NCI-H1417 (cell line): ENCODE data around the gene ADK.

Experiments used
- DNase-seq, 3 experiments: peaks; one replicate each; lab custom pipeline; 2025; lab: John Stamatoyannopoulos, UW

ADK gene

GRCh38 chr10:74672430-74673165 lies 521.6 kb downstream of the ADK start:
- no peak for DNase-seq

GRCh38 chr10:74674927-74675326 lies 523.9 kb downstream of the ADK start:
- DNase-seq = no peak

GRCh38 chr10:74675484-74675883 lies 524.5 kb downstream of the ADK start:
- peak in 1 of 3 experiments; percentile 3 for DNase-seq

- no peak for DNase-seq
These were observed 526.9 kb downstream of the ADK start for GRCh38 chr10:74677951-74678350.

- DNase-seq = no peak
These were observed 531.1 kb downstream of the ADK start for GRCh38 chr10:74681917-74682627.

- DNase-seq = no peak
These were observed 532.0 kb downstream of the ADK start for GRCh38 chr10:74683067-74683466.

- DNase-seq = peak; percentile 12 to 56 (median 33)
These were observed 532.8 kb downstream of the ADK start for GRCh38 chr10:74683621-74684364.

- DNase-seq = no peak
These were observed 533.4 kb downstream of the ADK start for GRCh38 chr10:74684462-74684861.

GRCh38 chr10:74685564-74685963 lies 534.5 kb downstream of the ADK start:
- no peak for DNase-seq

- DNase-seq = no peak
These were observed 539.4 kb downstream of the ADK start for GRCh38 chr10:74690393-74690792.

- DNase-seq = peak in 1 of 3 experiments; percentile 15
These were observed 540.1 kb downstream of the ADK start for GRCh38 chr10:74691164-74691563.

- DNase-seq = peak; percentile 0 to 87 (median 46)
These were observed 553.8 kb downstream of the ADK start for GRCh38 chr10:74704629-74705357.

- peak in 2 of 3 experiments; percentile 33 to 84 for DNase-seq
These were observed 554.4 kb downstream of the ADK start for GRCh38 chr10:74705358-74705980.

GRCh38 chr10:74706966-74707365 lies 555.9 kb downstream of the ADK start:
- no peak for DNase-seq

- no peak for DNase-seq
These were observed 557.2 kb downstream of the ADK start for GRCh38 chr10:74708246-74708645.

GRCh38 chr10:74718208-74718607 lies 567.2 kb downstream of the ADK start:
- peak in 1 of 3 experiments; percentile 1 for DNase-seq

- DNase-seq = no peak
These were observed 577.2 kb downstream of the ADK start for GRCh38 chr10:74728225-74728624.

GRCh38 chr10:74730246-74730645 lies 579.2 kb downstream of the ADK start:
- DNase-seq = no peak

- DNase-seq = no peak
These were observed 582.6 kb downstream of the ADK start for GRCh38 chr10:74733612-74734011.

- no peak for DNase-seq
These were observed 585.0 kb downstream of the ADK start for GRCh38 chr10:74736029-74736428.

- DNase-seq = no peak
These were observed 587.0 kb downstream of the ADK start for GRCh38 chr10:74738052-74738451.

GRCh38 chr10:74738542-74738941 lies 587.5 kb downstream of the ADK start:
- no peak for DNase-seq
